GM12875 (cell line): ENCODE data around the gene VAV1.

ENCODE experiments used
- H3K4me3 ChIP-seq: one replicate; pipeline ENCODE4 v1.5.1; 2011; ENCODE audit warnings: low read depth, low read length, control low read depth
- TF ChIP-seq, protein P1 (sequence below): IDR thresholded peaks from 2 replicates; pipeline ENCODE4 v1.5.1; 2011; ENCODE audit warnings: low read depth, mild to moderate bottlenecking, control low read depth, inconsistent platforms, low read length, moderate library complexity, borderline replicate concordance; ENCODE audit not compliant: insufficient read depth

Gene VAV1

DNA sequence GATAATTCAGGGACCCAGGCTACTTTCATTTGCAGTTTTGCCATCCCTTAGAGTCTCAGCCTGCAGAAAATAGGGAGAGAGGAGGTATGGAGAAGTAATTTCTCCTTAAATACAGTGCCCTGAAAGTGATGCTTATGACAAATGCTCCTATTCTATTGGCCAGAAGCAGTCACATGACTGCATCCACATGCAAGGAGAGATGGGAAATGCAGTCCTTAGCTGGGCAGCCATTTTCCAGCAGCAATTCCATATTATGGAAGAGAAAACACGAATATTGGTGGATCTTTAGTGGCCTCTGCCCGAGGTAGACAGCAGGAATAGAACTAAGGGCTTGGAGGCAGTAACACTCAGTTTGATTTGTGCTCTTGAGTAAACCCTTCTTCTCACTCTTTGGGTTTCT lies 39.4 kb downstream of the VAV1 start:
- TF ChIP-seq, protein P1, sequence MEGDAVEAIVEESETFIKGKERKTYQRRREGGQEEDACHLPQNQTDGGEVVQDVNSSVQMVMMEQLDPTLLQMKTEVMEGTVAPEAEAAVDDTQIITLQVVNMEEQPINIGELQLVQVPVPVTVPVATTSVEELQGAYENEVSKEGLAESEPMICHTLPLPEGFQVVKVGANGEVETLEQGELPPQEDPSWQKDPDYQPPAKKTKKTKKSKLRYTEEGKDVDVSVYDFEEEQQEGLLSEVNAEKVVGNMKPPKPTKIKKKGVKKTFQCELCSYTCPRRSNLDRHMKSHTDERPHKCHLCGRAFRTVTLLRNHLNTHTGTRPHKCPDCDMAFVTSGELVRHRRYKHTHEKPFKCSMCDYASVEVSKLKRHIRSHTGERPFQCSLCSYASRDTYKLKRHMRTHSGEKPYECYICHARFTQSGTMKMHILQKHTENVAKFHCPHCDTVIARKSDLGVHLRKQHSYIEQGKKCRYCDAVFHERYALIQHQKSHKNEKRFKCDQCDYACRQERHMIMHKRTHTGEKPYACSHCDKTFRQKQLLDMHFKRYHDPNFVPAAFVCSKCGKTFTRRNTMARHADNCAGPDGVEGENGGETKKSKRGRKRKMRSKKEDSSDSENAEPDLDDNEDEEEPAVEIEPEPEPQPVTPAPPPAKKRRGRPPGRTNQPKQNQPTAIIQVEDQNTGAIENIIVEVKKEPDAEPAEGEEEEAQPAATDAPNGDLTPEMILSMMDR = no peak
- H3K4me3 ChIP-seq = no peak overlapping the region

DNA sequence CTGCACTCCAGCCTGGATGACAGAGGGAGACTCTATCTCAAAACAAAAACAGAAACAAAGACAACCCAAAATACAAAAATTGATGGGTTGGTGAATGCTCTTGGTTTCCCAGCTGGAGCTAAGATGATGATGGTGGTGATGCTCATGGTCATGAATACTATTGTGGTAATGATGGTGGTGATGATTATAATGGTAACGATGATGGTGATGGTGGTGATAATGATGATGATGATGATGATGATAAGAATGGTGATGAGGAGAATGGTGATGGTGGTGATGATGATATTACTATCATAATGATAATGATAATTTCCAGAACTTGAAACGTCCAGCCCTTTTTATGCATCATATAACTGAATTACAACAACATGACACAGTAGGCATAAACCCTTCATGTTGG lies 40.1 kb downstream of the VAV1 start:
- no peak overlapping the region for H3K4me3 ChIP-seq
- TF ChIP-seq, protein P1 = no peak

DNA sequence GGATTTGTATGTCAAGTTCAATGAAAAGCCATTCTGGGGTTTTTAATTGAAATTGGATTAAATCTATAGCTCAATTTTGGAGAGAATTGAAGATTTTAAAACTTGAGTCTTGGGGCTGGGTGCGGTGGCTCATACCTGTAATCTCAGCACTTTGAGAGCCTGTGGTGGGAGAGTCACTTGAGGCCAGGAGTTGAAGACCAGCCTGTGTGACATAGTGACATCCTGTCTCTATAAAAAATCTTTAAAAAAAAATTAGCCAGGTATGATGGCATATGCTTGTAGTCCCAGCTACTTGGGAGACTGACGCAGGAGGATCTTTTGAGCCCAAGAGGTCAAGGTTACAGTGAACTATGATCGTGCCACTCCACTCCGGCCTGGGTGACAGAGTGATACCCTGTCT lies 41.2 kb downstream of the VAV1 start:
- TF ChIP-seq, protein P1 = no peak

DNA sequence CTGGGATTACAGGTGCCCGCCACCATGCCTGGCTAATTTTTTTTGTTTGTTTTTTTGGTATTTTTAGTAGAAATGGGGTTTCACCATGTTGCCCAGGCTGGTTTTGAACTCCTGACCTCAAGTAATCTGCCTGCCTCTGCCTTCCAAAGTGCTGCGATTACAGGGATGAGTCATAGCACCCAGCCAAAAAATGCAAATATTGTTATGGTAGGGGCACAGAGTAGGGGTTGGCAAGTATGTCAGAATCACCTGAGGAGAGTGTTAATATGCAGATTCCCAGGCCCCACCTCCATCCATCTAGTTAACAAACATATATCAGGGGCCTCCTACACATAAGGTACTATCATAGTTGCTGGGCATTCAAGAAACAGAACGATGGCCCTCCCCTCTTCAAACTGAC lies 44.7 kb downstream of the VAV1 start:
- H3K4me3 ChIP-seq = no peak overlapping the region
- TF ChIP-seq, protein P1 = no peak

More for the DNA sequence above, 41.2 kb downstream of the VAV1 start:
- no peak overlapping the region for H3K4me3 ChIP-seq

DNA sequence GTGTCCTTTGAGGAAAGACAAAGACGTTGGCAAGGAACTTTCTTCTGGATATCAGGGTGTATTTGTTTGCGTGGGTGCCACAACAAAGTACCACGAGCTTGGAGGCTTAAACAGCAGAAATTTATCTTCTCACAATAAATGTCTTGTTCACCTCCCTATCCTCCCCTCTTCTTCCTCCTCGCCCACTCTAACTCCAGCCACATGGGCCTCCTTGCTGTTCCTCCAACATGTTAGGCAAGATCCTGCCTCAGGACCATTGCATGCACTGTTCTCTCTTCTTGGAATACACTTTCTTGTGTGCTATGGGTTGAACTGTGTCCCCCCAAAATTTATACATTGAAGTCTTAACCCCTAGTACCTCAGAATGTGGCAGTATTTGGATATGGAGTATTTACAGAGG lies 45.7 kb downstream of the VAV1 start:
- H3K4me3 ChIP-seq = no peak overlapping the region
- TF ChIP-seq, protein P1 = no peak

DNA sequence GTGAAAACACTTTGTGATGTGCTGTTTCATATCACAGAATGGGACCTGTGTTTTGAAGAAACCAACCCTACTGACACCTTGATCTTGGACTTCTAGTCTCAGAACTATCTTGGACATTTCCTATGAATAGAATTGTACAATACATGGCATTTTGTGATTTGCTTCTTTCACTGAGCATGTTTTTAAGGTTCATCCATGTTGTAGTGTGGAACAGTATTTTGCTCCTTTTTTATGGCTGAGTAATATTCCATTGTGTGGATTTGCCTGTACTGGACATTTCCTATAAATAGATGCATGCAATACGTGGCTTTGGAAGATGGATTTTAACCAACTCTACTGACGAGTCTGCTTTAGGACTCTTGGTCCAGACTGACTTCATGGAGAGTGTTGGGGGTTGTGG lies 46.8 kb downstream of the VAV1 start:
- H3K4me3 ChIP-seq = no peak overlapping the region
- TF ChIP-seq, protein P1 = no peak

GRCh38 chr19:6820237-6820636 lies 47.7 kb downstream of the VAV1 start:
- TF ChIP-seq, protein P1 = no peak
- no peak overlapping the region for H3K4me3 ChIP-seq
